CD4-positive, CD25-positive, alpha-beta regulatory T cell (primary cell): ENCODE measurements around the gene DUSP10. TPM values are rescaled to one million over a fixed set of nuclear protein-coding genes. Genes with fewer than 3 reads are reported as not detected.

Experiments used
- ATAC-seq, 2 donors: fragments of 150-1000 bp; cut with Tn5 transposase; one replicate each; pipeline ENCODE4 v1.10.0; 2021; ENCODE audit warnings: low read depth in 2 of 2, moderate number of reproducible peaks in 2 of 2, moderate library complexity in 1 of 2
- DNase-seq, 3 donors: peaks; one replicate each; pipeline versions ENCODE4 v3.0.0 to v3.0.0-alpha.2; 2012 to 2022; ENCODE audit warnings: mixed read lengths in 1 of 3
- H3K27ac ChIP-seq: one replicate; pipeline ENCODE4 v1.7.0; 2013; ENCODE audit warnings: mild to moderate bottlenecking, low read length; ENCODE audit not compliant: insufficient read depth, poor library complexity, severe bottlenecking
- H3K27me3 ChIP-seq: one replicate; pipeline ENCODE4 v1.7.0; 2013; ENCODE audit warnings: low read length; ENCODE audit not compliant: control insufficient read depth, insufficient read depth
- H3K36me3 ChIP-seq: one replicate; pipeline ENCODE4 v1.7.0; 2013; ENCODE audit warnings: mild to moderate bottlenecking, low read length, moderate library complexity; ENCODE audit not compliant: control insufficient read depth, insufficient read depth
- H3K4me1 ChIP-seq: 2 replicates; pipeline ENCODE4 v1.7.0; 2013; ENCODE audit warnings: mild to moderate bottlenecking, low read length; ENCODE audit not compliant: insufficient read depth, control insufficient read depth, poor library complexity, severe bottlenecking
- H3K4me3 ChIP-seq: one replicate; pipeline ENCODE4 v1.7.0; 2013; ENCODE audit warnings: low read depth, mild to moderate bottlenecking, low read length, moderate library complexity
- H3K9me3 ChIP-seq, 2 experiments: 1 replicate in 1 of 2; 2 replicates in 1 of 2; pipeline ENCODE4 v1.7.0; 2013; ENCODE audit warnings: low read length in 2 of 2, mild to moderate bottlenecking in 1 of 2, moderate library complexity in 1 of 2; ENCODE audit not compliant: control insufficient read depth in 2 of 2
- H3K27ac Mint-ChIP-seq, 3 donors: one replicate each; pipeline ENCODE4 v1.8.0; 2020 to 2022; ENCODE audit warnings: mild to moderate bottlenecking in 3 of 3, mixed read lengths in 3 of 3, moderate library complexity in 2 of 3
- H3K27me3 Mint-ChIP-seq: one replicate; pipeline ENCODE4 v1.8.0; 2022; ENCODE audit warnings: mild to moderate bottlenecking, mixed read lengths
- H3K36me3 Mint-ChIP-seq: one replicate; pipeline ENCODE4 v1.8.0; 2020; ENCODE audit warnings: mixed read lengths
- H3K4me1 Mint-ChIP-seq, 4 donors: one replicate each; pipeline ENCODE4 v1.8.0; 2020 to 2022; ENCODE audit warnings: mixed read lengths in 4 of 4, mild to moderate bottlenecking in 1 of 4
- H3K4me3 Mint-ChIP-seq, 4 donors: one replicate each; pipeline ENCODE4 v1.8.0; 2020 to 2022; ENCODE audit warnings: mild to moderate bottlenecking in 4 of 4, mixed read lengths in 4 of 4, moderate library complexity in 3 of 4
- H3K9me3 Mint-ChIP-seq, 7 donors: one replicate each; pipeline ENCODE4 v1.8.0; 2020 to 2022; ENCODE audit warnings: mixed read lengths in 7 of 7, mild to moderate bottlenecking in 3 of 7, moderate library complexity in 2 of 7
- polyA plus RNA-seq, 4 donors: library from polyadenylated mRNA; unstranded; fragments of 300-500 nt; fragmentation: Illumina TruSeq; gene quantifications; one replicate each; pipeline ENCODE4 v1.2.3, GENCODE V29; 2021
- total RNA-seq: library from RNA; stranded (reverse); gene quantifications from one replicate; pipeline ENCODE4 v1.2.3, GENCODE V29; 2022

Gene DUSP10
- total RNA-seq (251 TPM), polyA plus RNA-seq (10 to 100 TPM; 30.7 to 42.4 (median 36.1) TPM)

- H3K27ac Mint-ChIP-seq: peak within 1 kb of the TSS in 1 of 3 donors; percentile 95
- no peaks in the 10 kb centered on the region for H3K9me3 ChIP-seq
- H3K36me3 Mint-ChIP-seq: peaks cover 27% of the 10 kb centered on the region
- peaks cover 22% of the 10 kb centered on the region for H3K36me3 ChIP-seq
- H3K27me3 Mint-ChIP-seq: no peaks in the 10 kb centered on the region
- H3K27ac ChIP-seq: peak within 1 kb of the TSS; percentile 99
- peak; percentile 99 to 100 (median 100) for DNase-seq
- H3K27me3 ChIP-seq: no peaks in the 10 kb centered on the region
- peak; percentile 86 to 87 for ATAC-seq
- no peaks in the 10 kb centered on the region for H3K9me3 Mint-ChIP-seq
- H3K4me3 Mint-ChIP-seq: peak within 1 kb of the TSS in 1 of 4 donors; percentile 77
- H3K4me1 ChIP-seq: peaks cover 51% of the 10 kb centered on the region
- H3K4me1 Mint-ChIP-seq: peaks cover 0 to 29% (median 12%) of the 10 kb centered on the region in 4 donors
- H3K4me3 ChIP-seq: peak within 1 kb of the TSS; percentile 100
Observed at GRCh38 chr1:221741703-221742554, at the start of gene DUSP10. DUSP10 (minus strand) TSS chr1:221742089; CDS start chr1:221739744, 2,345 bp downstream.

- H3K27ac Mint-ChIP-seq: no peak overlapping the region
- no peak overlapping the region for H3K27ac ChIP-seq
- H3K27me3 Mint-ChIP-seq: no peaks in the 10 kb centered on the region
- H3K9me3 ChIP-seq: no peaks in the 10 kb centered on the region
- ATAC-seq (no peak), DNase-seq (no peak)
- H3K4me1 Mint-ChIP-seq: peaks cover 8 to 20% (median 12%) of the 10 kb centered on the region in 4 donors
- no peaks in the 10 kb centered on the region for H3K27me3 ChIP-seq
- H3K4me3 ChIP-seq: no peak overlapping the region
- H3K36me3 ChIP-seq: no peaks in the 10 kb centered on the region
- H3K4me3 Mint-ChIP-seq: no peak overlapping the region
- H3K4me1 ChIP-seq: peaks cover 12% of the 10 kb centered on the region
- H3K36me3 Mint-ChIP-seq: no peaks in the 10 kb centered on the region
- H3K9me3 Mint-ChIP-seq: no peaks in the 10 kb centered on the region
Observed at GRCh38 chr1:221788466-221788865, 46.6 kb upstream of the DUSP10 start.

GRCh38 chr1:221786647-221787046 is 44.8 kb upstream of the DUSP10 start:
- Mint-ChIP-seq H3K36me3 (no peaks in the 10 kb centered on the region), H3K27ac (no peak overlapping the region), H3K27me3 (no peaks in the 10 kb centered on the region), H3K9me3 (no peaks in the 10 kb centered on the region), H3K4me3 (no peak overlapping the region), H3K4me1 (peaks cover 10 to 35% (median 21%) of the 10 kb centered on the region in 4 donors)
- ATAC-seq (no peak), DNase-seq (no peak)
- H3K27me3 ChIP-seq: no peaks in the 10 kb centered on the region
- H3K4me1 ChIP-seq: peaks cover 21% of the 10 kb centered on the region
- H3K4me3 ChIP-seq: no peak overlapping the region
- H3K36me3 ChIP-seq: no peaks in the 10 kb centered on the region
- H3K27ac ChIP-seq: no peak overlapping the region
- H3K9me3 ChIP-seq: no peaks in the 10 kb centered on the region

- DNase-seq (peak in 2 of 3 donors; percentile 18 to 66), ATAC-seq (peak; percentile 81)
- Mint-ChIP-seq H3K4me3 (peak overlapping the region in 3 of 4 donors; percentile 22 to 71 (median 51)), H3K27ac (peak overlapping the region in 2 of 3 donors; percentile 5 to 65), H3K4me1 (peaks cover 10 to 53% (median 27%) of the 10 kb centered on the region in 4 donors), H3K9me3 (no peaks in the 10 kb centered on the region), H3K27me3 (no peaks in the 10 kb centered on the region), H3K36me3 (no peaks in the 10 kb centered on the region)
- Histone ChIP-seq H3K9me3 (no peaks in the 10 kb centered on the region), H3K4me1 (peaks cover 31% of the 10 kb centered on the region), H3K27ac (no peak overlapping the region), H3K36me3 (no peaks in the 10 kb centered on the region), H3K27me3 (no peaks in the 10 kb centered on the region), H3K4me3 (peak overlapping the region; percentile 62)
Observed at GRCh38 chr1:221783936-221784335, 42.0 kb upstream of the DUSP10 start.

GRCh38 chr1:221783437-221783836 is 41.5 kb upstream of the DUSP10 start:
- Histone ChIP-seq H3K36me3 (no peaks in the 10 kb centered on the region), H3K27me3 (no peaks in the 10 kb centered on the region), H3K4me1 (peaks cover 36% of the 10 kb centered on the region), H3K27ac (no peak overlapping the region), H3K9me3 (no peaks in the 10 kb centered on the region), H3K4me3 (peak overlapping the region; percentile 62)
- peak in 2 of 3 donors; percentile 44 to 72 for DNase-seq
- H3K9me3 Mint-ChIP-seq: no peaks in the 10 kb centered on the region
- H3K4me3 Mint-ChIP-seq: peak overlapping the region; percentile 22 to 71 (median 42)
- peak overlapping the region in 2 of 3 donors; percentile 5 to 65 for H3K27ac Mint-ChIP-seq
- peak; percentile 62 to 68 for ATAC-seq
- no peaks in the 10 kb centered on the region for H3K27me3 Mint-ChIP-seq
- peaks cover 14 to 58% (median 31%) of the 10 kb centered on the region in 4 donors for H3K4me1 Mint-ChIP-seq
- no peaks in the 10 kb centered on the region for H3K36me3 Mint-ChIP-seq

GRCh38 chr1:221782970-221783369 is 41.1 kb upstream of the DUSP10 start:
- H3K9me3 Mint-ChIP-seq: no peaks in the 10 kb centered on the region
- no peaks in the 10 kb centered on the region for H3K36me3 ChIP-seq
- no peak for ATAC-seq
- no peaks in the 10 kb centered on the region for H3K27me3 Mint-ChIP-seq
- peak overlapping the region in 1 of 4 donors; percentile 71 for H3K4me3 Mint-ChIP-seq
- H3K27ac Mint-ChIP-seq: peak overlapping the region in 1 of 3 donors; percentile 5
- no peaks in the 10 kb centered on the region for H3K9me3 ChIP-seq
- no peaks in the 10 kb centered on the region for H3K27me3 ChIP-seq
- H3K4me3 ChIP-seq: peak overlapping the region; percentile 62
- H3K36me3 Mint-ChIP-seq: no peaks in the 10 kb centered on the region
- no peak overlapping the region for H3K27ac ChIP-seq
- no peak for DNase-seq
- peaks cover 19 to 62% (median 35%) of the 10 kb centered on the region in 4 donors for H3K4me1 Mint-ChIP-seq
- H3K4me1 ChIP-seq: peaks cover 40% of the 10 kb centered on the region

- Mint-ChIP-seq H3K4me3 (no peak overlapping the region), H3K9me3 (no peaks in the 10 kb centered on the region)
Observed at GRCh38 chr1:221782477-221782876, 40.6 kb upstream of the DUSP10 start.

More at GRCh38 chr1:221782477-221782876, 40.6 kb upstream of the DUSP10 start:
- H3K36me3 ChIP-seq: no peaks in the 10 kb centered on the region
- DNase-seq (no peak), ATAC-seq (no peak)
- H3K4me1 ChIP-seq: peaks cover 45% of the 10 kb centered on the region
- no peaks in the 10 kb centered on the region for H3K27me3 Mint-ChIP-seq
- H3K27me3 ChIP-seq: no peaks in the 10 kb centered on the region
- no peaks in the 10 kb centered on the region for H3K36me3 Mint-ChIP-seq
- H3K4me1 Mint-ChIP-seq: peaks cover 24 to 67% (median 38%) of the 10 kb centered on the region in 4 donors
- H3K27ac ChIP-seq: no peak overlapping the region
- H3K4me3 ChIP-seq: no peak overlapping the region
- no peaks in the 10 kb centered on the region for H3K9me3 ChIP-seq
- H3K27ac Mint-ChIP-seq: peak overlapping the region in 1 of 3 donors; percentile 20
